Calu3 (cell line): ENCODE results near the gene RAB24. TPM values are rescaled to one million over a fixed set of nuclear protein-coding genes. Genes with fewer than 3 reads are reported as not detected.
A peak's percentile ranks its signal among the peaks of the same experiment; 100 is the strongest.

Experiments
- BruUV-seq: library from RNA; stranded (reverse); fragments of 400-500 nt; replicated peaks from 2 replicates; lab custom pipeline; 2021; lab: Mats Ljungman, UMichigan
- CTCF ChIA-PET: fragments of 300-600 bp; sonication (Branson Sonifier 250); formaldehyde crosslinking; loops from one replicate; lab custom pipeline; 2022; ENCODE audit warnings: antibody characterized with exemption; lab: Charles Lee
- DNase-seq: peaks from one replicate; pipeline ENCODE4 v3.0.0; 2022
- H3K27ac Mint-ChIP-seq: one replicate; pipeline ENCODE4 v1.8.0; 2022; ENCODE audit warnings: mixed read lengths; ENCODE audit not compliant: unreplicated experiment
- H3K27me3 Mint-ChIP-seq: one replicate; pipeline ENCODE4 v1.8.0; 2022; ENCODE audit warnings: mixed read lengths; ENCODE audit not compliant: unreplicated experiment
- H3K36me3 Mint-ChIP-seq: one replicate; pipeline ENCODE4 v1.8.0; 2022; ENCODE audit warnings: mild to moderate bottlenecking, moderate library complexity, mixed read lengths; ENCODE audit not compliant: insufficient read depth, unreplicated experiment
- H3K4me1 Mint-ChIP-seq: one replicate; pipeline ENCODE4 v1.8.0; 2022; ENCODE audit warnings: mild to moderate bottlenecking, low read depth, mixed read lengths; ENCODE audit not compliant: unreplicated experiment
- H3K4me3 Mint-ChIP-seq: one replicate; pipeline ENCODE4 v1.8.0; 2022; ENCODE audit warnings: mild to moderate bottlenecking, low read depth, moderate library complexity, mixed read lengths; ENCODE audit not compliant: unreplicated experiment
- H3K9me3 Mint-ChIP-seq: one replicate; pipeline ENCODE4 v1.8.0; 2022; ENCODE audit warnings: low read depth, mixed read lengths; ENCODE audit not compliant: unreplicated experiment
- intact Hi-C: fragments of 100-400 bp; cut with micrococcal nuclease; formaldehyde crosslinking; loops from one replicate; pipeline ENCODE4 v1.10.0; 2022; ENCODE audit not compliant: unreplicated experiment
- total RNA-seq: library from RNA; stranded (reverse); gene quantifications from 2 replicates; pipeline ENCODE4 v1.2.3, GENCODE V29; 2022
- TF ChIP-seq, protein P1 (sequence below): fragments of 200-600 bp; IDR thresholded peaks from one replicate; pipeline ENCODE4 v1.8.0; 2022; ENCODE audit warnings: antibody characterized with exemption; ENCODE audit not compliant: unreplicated experiment

Gene RAB24
- total RNA-seq, 1 experiment from 2014 or later, result 34.0 TPM

DNA sequence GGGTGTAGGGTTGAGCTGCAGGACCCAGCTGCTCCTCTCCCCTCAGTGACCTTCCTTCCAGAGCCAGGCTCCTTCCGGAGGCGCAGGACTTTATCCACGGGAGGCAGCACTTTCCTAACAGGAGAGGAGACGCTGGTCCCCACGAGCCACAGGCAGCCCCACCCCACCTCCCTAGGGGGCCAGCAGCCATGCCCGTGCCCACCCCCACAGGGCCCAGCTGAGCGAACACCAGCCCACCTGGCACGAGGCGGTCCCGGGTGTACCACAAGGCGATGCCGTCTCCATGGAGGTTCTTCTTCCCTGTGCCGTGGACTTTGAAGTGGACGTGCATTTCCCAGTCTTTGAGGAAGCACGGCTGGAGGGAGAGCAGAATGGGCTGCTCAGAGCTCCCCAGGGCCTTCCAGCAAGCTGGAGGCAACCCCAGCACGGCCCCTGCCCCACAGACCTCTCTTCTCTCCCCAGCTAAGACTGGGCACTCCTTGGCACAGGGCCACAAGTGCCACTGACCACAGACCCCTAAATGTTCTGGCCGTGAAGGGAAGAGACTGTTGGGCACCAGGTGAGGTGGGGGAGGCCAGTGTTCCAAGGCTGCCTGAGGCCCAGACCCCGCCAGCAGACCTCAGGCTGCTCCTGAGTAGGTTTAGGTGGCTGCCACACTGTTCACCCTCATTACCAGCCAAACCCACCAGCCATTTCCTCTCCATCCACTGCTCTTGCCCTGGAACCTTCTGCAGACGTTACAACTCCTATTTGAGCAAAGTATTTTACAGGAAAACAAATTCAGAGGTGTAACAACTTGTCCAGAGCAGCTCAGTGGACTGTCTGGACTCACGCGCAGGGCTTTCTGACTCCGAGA, 35.0 kb upstream of the RAB24 start:
- no TSS peak for BruUV-seq
- peaks cover 76% of the 10 kb centered on the region for H3K36me3 Mint-ChIP-seq
- peak overlapping the region; percentile 56 for H3K4me3 Mint-ChIP-seq
- H3K9me3 Mint-ChIP-seq, result no peaks in the 10 kb centered on the region
- intact Hi-C loops, result no loop called here
- CTCF ChIA-PET, result interaction anchor here (0.6 to 1.3 kb wide), 5 partner anchors 12 to 307 kb away, joined by 3 to 5 read pairs (median 3); no protein-coding TSS in a partner anchor
- no peak for DNase-seq
- peak overlapping the region; percentile 88 for H3K27ac Mint-ChIP-seq
- no peaks in the 10 kb centered on the region for H3K27me3 Mint-ChIP-seq
- TF ChIP-seq, protein P1, sequence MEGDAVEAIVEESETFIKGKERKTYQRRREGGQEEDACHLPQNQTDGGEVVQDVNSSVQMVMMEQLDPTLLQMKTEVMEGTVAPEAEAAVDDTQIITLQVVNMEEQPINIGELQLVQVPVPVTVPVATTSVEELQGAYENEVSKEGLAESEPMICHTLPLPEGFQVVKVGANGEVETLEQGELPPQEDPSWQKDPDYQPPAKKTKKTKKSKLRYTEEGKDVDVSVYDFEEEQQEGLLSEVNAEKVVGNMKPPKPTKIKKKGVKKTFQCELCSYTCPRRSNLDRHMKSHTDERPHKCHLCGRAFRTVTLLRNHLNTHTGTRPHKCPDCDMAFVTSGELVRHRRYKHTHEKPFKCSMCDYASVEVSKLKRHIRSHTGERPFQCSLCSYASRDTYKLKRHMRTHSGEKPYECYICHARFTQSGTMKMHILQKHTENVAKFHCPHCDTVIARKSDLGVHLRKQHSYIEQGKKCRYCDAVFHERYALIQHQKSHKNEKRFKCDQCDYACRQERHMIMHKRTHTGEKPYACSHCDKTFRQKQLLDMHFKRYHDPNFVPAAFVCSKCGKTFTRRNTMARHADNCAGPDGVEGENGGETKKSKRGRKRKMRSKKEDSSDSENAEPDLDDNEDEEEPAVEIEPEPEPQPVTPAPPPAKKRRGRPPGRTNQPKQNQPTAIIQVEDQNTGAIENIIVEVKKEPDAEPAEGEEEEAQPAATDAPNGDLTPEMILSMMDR, result no peak
- peaks cover 31% of the 10 kb centered on the region for H3K4me1 Mint-ChIP-seq

DNA sequence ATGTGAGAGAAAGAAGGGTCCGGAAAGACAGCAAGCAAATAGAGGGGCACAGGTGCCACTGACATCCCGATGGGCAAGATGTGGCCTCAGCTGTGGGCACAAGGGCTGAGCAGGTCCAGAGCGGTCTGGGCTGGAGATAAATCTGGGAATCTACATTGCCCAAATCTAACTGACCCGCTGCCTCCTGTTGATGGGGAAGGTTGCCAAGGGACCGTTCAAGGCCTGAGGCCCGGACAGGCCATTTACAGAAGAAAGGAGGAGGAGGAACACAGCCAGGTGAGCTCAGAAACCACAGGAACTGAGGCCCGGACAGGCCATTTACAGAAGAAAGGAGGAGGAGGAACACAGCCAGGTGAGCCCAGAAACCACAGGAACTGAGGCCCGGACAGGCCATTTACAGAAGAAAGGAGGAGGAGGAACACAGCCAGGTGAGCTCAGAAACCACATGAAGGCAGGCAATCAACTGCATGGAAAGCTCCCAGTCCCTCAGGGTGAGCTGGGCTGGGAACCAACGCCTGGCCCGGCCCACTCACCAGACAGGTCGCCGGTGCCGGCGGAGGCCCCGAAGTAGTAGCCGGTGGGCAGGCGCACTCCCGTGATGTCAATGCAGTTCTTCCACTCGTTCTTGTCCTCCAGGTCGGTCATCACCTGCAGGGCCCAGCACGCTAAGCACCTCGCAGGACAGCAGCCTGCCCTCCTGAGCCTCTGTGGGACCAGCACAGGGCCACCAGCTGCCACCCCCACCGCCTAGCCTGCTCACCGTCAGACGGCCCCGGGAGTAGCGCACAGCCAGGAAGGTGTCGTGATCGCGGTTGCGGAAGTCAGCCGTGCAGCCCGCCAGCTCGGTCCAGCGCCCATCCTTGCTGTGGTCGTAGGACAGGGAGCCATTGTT, 33.3 kb upstream of the RAB24 start:
- DNase-seq, result no peak
- Mint-ChIP-seq H3K4me1 (peaks cover 31% of the 10 kb centered on the region), H3K4me3 (no peak overlapping the region), H3K36me3 (peaks cover 79% of the 10 kb centered on the region), H3K9me3 (no peaks in the 10 kb centered on the region), H3K27ac (no peak overlapping the region), H3K27me3 (no peaks in the 10 kb centered on the region)
- TF ChIP-seq, protein P1, result no peak
- BruUV-seq, result no TSS peak
- intact Hi-C loops, result no loop called here
- CTCF ChIA-PET, result interaction anchor here (0.7 to 0.8 kb wide), 3 partner anchors 31 to 53 kb away, joined by 3 to 5 read pairs (median 3); no protein-coding TSS in a partner anchor

DNA sequence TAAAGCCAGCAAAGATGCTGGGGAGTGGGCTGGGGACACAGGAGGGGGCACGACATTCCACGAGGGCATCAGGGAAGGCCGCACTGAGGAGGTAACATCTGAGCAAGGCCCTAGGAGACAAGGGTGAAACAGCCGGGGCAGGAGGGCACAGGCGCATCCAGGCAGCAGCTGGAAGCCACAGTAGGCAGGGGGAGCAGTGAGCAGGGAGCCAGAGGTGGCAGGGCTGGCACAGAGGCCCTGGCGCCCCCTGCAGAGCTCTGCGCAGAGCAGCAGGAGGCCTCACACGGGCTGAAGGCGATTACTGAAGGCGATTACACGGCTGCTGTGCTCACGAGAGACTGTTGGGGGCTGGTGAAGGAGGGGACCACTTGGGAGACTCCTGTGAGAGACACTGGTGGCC, 32.6 kb upstream of the RAB24 start:
- DNase-seq, result peak; percentile 63
- Mint-ChIP-seq H3K9me3 (no peaks in the 10 kb centered on the region), H3K4me3 (no peak overlapping the region), H3K27ac (peak overlapping the region; percentile 19), H3K36me3 (peaks cover 77% of the 10 kb centered on the region), H3K27me3 (no peaks in the 10 kb centered on the region), H3K4me1 (peaks cover 31% of the 10 kb centered on the region)
- BruUV-seq, result no TSS peak
- intact Hi-C loops, result no loop called here
- TF ChIP-seq, protein P1, result peak; percentile 61
- CTCF ChIA-PET, result interaction anchor here (0.5 to 0.8 kb wide), 2 partner anchors 10 to 53 kb away, joined by 3 to 16 read pairs; no protein-coding TSS in a partner anchor

DNA sequence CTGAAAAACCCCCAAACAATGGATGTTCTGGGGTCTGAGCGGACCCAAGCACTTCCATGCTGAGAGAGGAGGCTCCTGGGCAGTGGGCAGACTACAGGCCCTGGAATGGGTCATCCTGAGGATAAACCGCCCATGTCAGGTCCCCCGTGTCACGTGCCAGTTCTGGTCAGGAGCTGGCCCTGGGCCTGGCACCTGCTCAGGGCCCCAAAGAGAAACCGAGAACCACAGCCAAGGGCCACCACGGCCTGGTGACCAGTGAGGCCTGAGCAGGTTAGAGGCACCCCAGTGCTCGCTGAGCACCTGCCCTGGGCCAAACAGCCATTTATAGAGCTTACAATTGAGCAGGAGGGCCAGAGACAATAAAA, 32.2 kb upstream of the RAB24 start:
- Mint-ChIP-seq H3K27me3 (no peaks in the 10 kb centered on the region), H3K27ac (peak overlapping the region; percentile 19), H3K9me3 (no peaks in the 10 kb centered on the region), H3K4me1 (peaks cover 31% of the 10 kb centered on the region), H3K4me3 (no peak overlapping the region), H3K36me3 (peaks cover 79% of the 10 kb centered on the region)
- intact Hi-C loops, result no loop called here
- no TSS peak for BruUV-seq
- CTCF ChIA-PET, result interaction anchor here (0.5 to 0.8 kb wide), 2 partner anchors 9 to 54 kb away, joined by 3 to 16 read pairs; no protein-coding TSS in a partner anchor
- TF ChIP-seq, protein P1, result no peak
- no peak for DNase-seq
